B cell (primary cell): ENCODE measurements around the gene RABGAP1L. TPM values are rescaled to one million over a fixed set of nuclear protein-coding genes. Genes with fewer than 3 reads are reported as not detected.
A peak's percentile ranks its signal among the peaks of the same experiment; 100 is the strongest.

Source experiments
- ATAC-seq: fragments of 200-7000 bp; cut with Tn5 transposase; one replicate; pipeline ENCODE4 v1.10.0; 2021; ENCODE audit warnings: low read depth, mild to moderate bottlenecking, moderate number of reproducible peaks, moderate library complexity
- CTCF ChIA-PET: fragments of 350-600 bp; sonication (Branson Sonifier 250); formaldehyde crosslinking; loops from one replicate; lab custom pipeline; 2021; ENCODE audit warnings: antibody characterized with exemption, inconsistent platforms; lab: Charles Lee
- POLR2A ChIA-PET: fragments of 350-600 bp; sonication (Branson Sonifier 250); formaldehyde crosslinking; loops from one replicate; lab custom pipeline; 2021; ENCODE audit warnings: antibody characterized with exemption; lab: Charles Lee
- DNase-seq: peaks from one replicate; pipeline ENCODE4 v3.0.0; 2013
- H2AFZ ChIP-seq: 2 replicates; pipeline ENCODE4 v1.6.1; 2012; ENCODE audit warnings: mild to moderate bottlenecking, low read depth, low read length; ENCODE audit not compliant: insufficient read depth, poor library complexity, severe bottlenecking
- H3K27ac ChIP-seq, 2 donors: 1 replicate in 1 of 2; 2 replicates in 1 of 2; pipeline ENCODE4 v1.5.1; 2012 to 2013; ENCODE audit warnings: low read length in 2 of 2, mild to moderate bottlenecking in 2 of 2, moderate library complexity in 1 of 2
- H3K27me3 ChIP-seq, 4 experiments: fragments of 200-600 bp in 1 of 4; sonication (generic) in 1 of 4; replicated peaks in 1 of 4; 1 replicate in 2 of 4; 2 replicates in 2 of 4; pipeline versions ENCODE4 v1.6.1 to v1.7.0; 2013 to 2016; ENCODE audit warnings: low read length in 3 of 4, mild to moderate bottlenecking in 2 of 4, mixed read lengths in 1 of 4, moderate library complexity in 1 of 4; ENCODE audit not compliant: insufficient read depth in 4 of 4, control insufficient read depth in 3 of 4; ENCODE audit errors: control extremely low read depth in 1 of 4
- H3K36me3 ChIP-seq, 2 experiments: replicated peaks in 1 of 2; 1 replicate in 1 of 2; 2 replicates in 1 of 2; pipeline versions ENCODE4 v1.6.1 to v1.7.1; 2013; ENCODE audit warnings: low read length in 1 of 2; ENCODE audit not compliant: insufficient read depth in 2 of 2, control insufficient read depth in 1 of 2; ENCODE audit errors: control extremely low read depth in 1 of 2, extremely low read depth in 1 of 2
- H3K4me1 ChIP-seq, 2 donors: fragments of 200-600 bp in 1 of 2; sonication (generic) in 1 of 2; 1 replicate in 1 of 2; 2 replicates in 1 of 2; pipeline versions ENCODE4 v1.5.1 to v1.6.1; 2013 to 2017; ENCODE audit warnings: low read length in 2 of 2; ENCODE audit not compliant: control insufficient read depth in 2 of 2, insufficient read depth in 2 of 2
- H3K4me2 ChIP-seq: replicated peaks from 2 replicates; pipeline ENCODE3; 2012; ENCODE audit warnings: mild to moderate bottlenecking, low read depth, low read length; ENCODE audit not compliant: poor library complexity, severe bottlenecking
- H3K4me3 ChIP-seq, 5 experiments: fragments of 200-600 bp in 1 of 5; sonication (generic) in 1 of 5; 1 replicate in 3 of 5; 2 replicates in 2 of 5; pipeline versions ENCODE4 v1.5.1 to v1.7.0; 2011 to 2016; ENCODE audit warnings: low read length in 4 of 5, mild to moderate bottlenecking in 4 of 5, low read depth in 2 of 5, control low read depth in 1 of 5, moderate library complexity in 1 of 5; ENCODE audit not compliant: insufficient read depth in 1 of 5; ENCODE audit errors: control extremely low read depth in 1 of 5, extremely low read depth in 1 of 5
- H3K79me2 ChIP-seq: fragments of 200-600 bp; sonication (generic); one replicate; pipeline ENCODE4 v1.6.0; 2016; ENCODE audit warnings: low read length; ENCODE audit not compliant: control insufficient read depth, insufficient read depth
- H3K9ac ChIP-seq: fragments of 200-600 bp; sonication (generic); 2 replicates; pipeline ENCODE4 v1.6.1; 2017; ENCODE audit warnings: mild to moderate bottlenecking, low read length, moderate library complexity
- H3K9me3 ChIP-seq, 3 donors: one replicate each; pipeline versions ENCODE4 v1.6.1 to v1.7.1; 2013; ENCODE audit warnings: low read length in 2 of 3; ENCODE audit not compliant: control insufficient read depth in 2 of 3, insufficient read depth in 1 of 3; ENCODE audit errors: control extremely low read depth in 1 of 3
- H4K20me1 ChIP-seq: 2 replicates; pipeline ENCODE4 v1.6.0; 2012; ENCODE audit warnings: mild to moderate bottlenecking, low read length; ENCODE audit not compliant: insufficient read depth, control insufficient read depth, poor library complexity, severe bottlenecking
- H3K27ac Mint-ChIP-seq: one replicate; pipeline ENCODE4 v1.8.0; 2021; ENCODE audit warnings: mixed read lengths
- H3K27me3 Mint-ChIP-seq: one replicate; pipeline ENCODE4 v1.8.0; 2021; ENCODE audit warnings: mixed read lengths
- H3K4me1 Mint-ChIP-seq: one replicate; pipeline ENCODE4 v1.8.0; 2021; ENCODE audit warnings: mixed read lengths
- H3K4me3 Mint-ChIP-seq: one replicate; pipeline ENCODE4 v1.8.0; 2021; ENCODE audit warnings: mixed read lengths
- H3K9me3 Mint-ChIP-seq: one replicate; pipeline ENCODE4 v1.8.0; 2022; ENCODE audit warnings: mixed read lengths; ENCODE audit not compliant: insufficient read depth
- CTCF ChIP-seq: fragments of 200-600 bp; IDR thresholded peaks from one replicate; pipeline ENCODE4 v1.8.0; 2022; ENCODE audit warnings: antibody characterized with exemption, mild to moderate bottlenecking
- EZH2 ChIP-seq: IDR thresholded peaks from 2 replicates; pipeline ENCODE4 v1.6.1; 2012; ENCODE audit warnings: borderline replicate concordance, low read depth, mild to moderate bottlenecking, moderate library complexity, low read length; ENCODE audit not compliant: insufficient read depth, poor library complexity, severe bottlenecking
- WGBS: methylation state at CpG from one replicate; pipeline ENCODE4 v1.1.5; 2013; ENCODE audit warnings: missing lambda C conversion rate; ENCODE audit not compliant: insufficient coverage; 5-methylcytosine and 5-hydroxymethylcytosine counted together
- intact Hi-C: fragments of 100-400 bp; cut with micrococcal nuclease; formaldehyde crosslinking; loops from one replicate; pipeline ENCODE4 v1.10.0; 2022
- polyA plus RNA-seq: library from polyadenylated mRNA; depleted of rRNA; stranded (reverse); fragments of >200 nt; gene quantifications from 2 replicates; pipeline ENCODE4 v1.2.3, GENCODE V29; 2012
- total RNA-seq, 2 donors: library from RNA; stranded (reverse); fragments of 120-200 nt in 1 of 2; gene quantifications; 1 replicate in 1 of 2; 2 replicates in 1 of 2; pipeline versions ENCODE4 v1.2.3 to v1.2.4, GENCODE V29; 2013 to 2022

The RABGAP1L gene
- total and polyA plus RNA-seq, 2 donors (not counting 1 experiment from before 2014, with no cell fraction given) = 34.9 to 159 TPM

GRCh38 chr1:174872615-174873058, 713.3 kb downstream of the RABGAP1L start:
- H3K9me3 Mint-ChIP-seq = no peaks in the 10 kb centered on the region
- H3K27me3 Mint-ChIP-seq = no peaks in the 10 kb centered on the region
- peaks cover 54% of the 10 kb centered on the region for H3K4me1 Mint-ChIP-seq
- Histone ChIP-seq H3K4me1 (peaks cover 20 to 31% of the 10 kb centered on the region in 2 donors), H4K20me1 (no peaks in the 10 kb centered on the region), H3K27ac (no peak overlapping the region), H3K9me3 (peaks cover 0 to 2% (median 0%) of the 10 kb centered on the region in 3 donors), H3K4me2 (peak overlapping the region; percentile 3), H3K79me2 (no peaks in the 10 kb centered on the region), H3K9ac (no peak overlapping the region), H3K36me3 (no peaks in the 10 kb centered on the region), H2AFZ (no peak overlapping the region), H3K4me3 (no peak overlapping the region), H3K27me3 (no peaks in the 10 kb centered on the region)
- POLR2A ChIA-PET = interaction anchor here (0.6 kb wide), 1 partner anchor 73 kb away, joined by 3 read pairs; no protein-coding TSS in a partner anchor
- ATAC-seq (peak; percentile 40), DNase-seq (peak; percentile 17)
- CTCF ChIA-PET = no interaction called here
- intact Hi-C loops = loop anchor here (5.0 kb wide), 4 partner anchors 40 to 80 kb away; no protein-coding TSS in a partner anchor
- WGBS = 40% methylated on average over 1 of the region's 2 CpGs
- peak overlapping the region; percentile 83 for H3K27ac Mint-ChIP-seq
- no peak for TF ChIP-seq CTCF
- no peak for TF ChIP-seq EZH2
- H3K4me3 Mint-ChIP-seq = peak overlapping the region; percentile 67

- H3K27ac Mint-ChIP-seq = peak overlapping the region; percentile 86
- peak overlapping the region; percentile 91 for H3K4me3 Mint-ChIP-seq
- peak overlapping the region in 1 of 2 donors; percentile 72 for H3K27ac ChIP-seq
- ATAC-seq = peak; percentile 48
- peak overlapping the region; percentile 30 to 68 (median 63) for H3K4me3 ChIP-seq
- no peaks in the 10 kb centered on the region for H3K27me3 ChIP-seq
- 41% methylated on average over 5 of the region's 11 CpGs for WGBS
- H3K9ac ChIP-seq = peak overlapping the region; percentile 73
- H3K36me3 ChIP-seq = no peaks in the 10 kb centered on the region
- peak; percentile 47 for DNase-seq
- POLR2A ChIA-PET = interaction anchor here (0.6 to 1.4 kb wide), 5 partner anchors 39 to 1468 kb away, joined by 3 to 9 read pairs (median 8); no protein-coding TSS in a partner anchor
- H3K9me3 ChIP-seq = peaks cover 0 to 1% (median 0%) of the 10 kb centered on the region in 3 donors
- H3K4me1 Mint-ChIP-seq = peaks cover 51% of the 10 kb centered on the region
- H3K79me2 ChIP-seq = no peaks in the 10 kb centered on the region
- no peaks in the 10 kb centered on the region for H3K9me3 Mint-ChIP-seq
- CTCF ChIA-PET = interaction anchor here (0.8 to 1.7 kb wide), 6 partner anchors 9 to 148 kb away, joined by 3 to 11 read pairs (median 3); no protein-coding TSS in a partner anchor
- H3K27me3 Mint-ChIP-seq = no peaks in the 10 kb centered on the region
- H4K20me1 ChIP-seq = no peaks in the 10 kb centered on the region
- peak overlapping the region; percentile 71 for H3K4me2 ChIP-seq
- H3K4me1 ChIP-seq = peaks cover 20 to 31% of the 10 kb centered on the region in 2 donors
- H2AFZ ChIP-seq = peak overlapping the region; percentile 52
- intact Hi-C loops = loop anchor here (1.0 to 5.0 kb wide), 6 partner anchors 38 to 124 kb away; no protein-coding TSS in a partner anchor
- no peak for TF ChIP-seq CTCF
- TF ChIP-seq EZH2 = no peak
Observed at GRCh38 chr1:174874331-174875053, 715.2 kb downstream of the RABGAP1L start.
